Measurements from ENCODE around the gene TTLL3.
A peak's percentile ranks its signal among the peaks of the same experiment; 100 is the strongest.
"Not testable (repeated sequence)": the region's sequence is repeated elsewhere in the genome, so short reads cannot be mapped to it uniquely, and the experiment has no call there.

Gene TTLL3

GRCh38 chr3:9864200-9864927 is 54.3 kb downstream of the TTLL3 start:
- H3K9ac ChIP-seq (ENCODE audit: insufficient read length, low read depth): peak overlapping the region; percentile 37
- DNase-seq (ENCODE audit: low read depth, low spot score): no peak
- no peaks in the 10 kb centered on the region for H3K36me3 ChIP-seq (ENCODE audit: insufficient read depth, insufficient read length, low read length)
- peaks cover 25% of the 10 kb centered on the region for H3K4me1 ChIP-seq (ENCODE audit: insufficient read depth, insufficient read length)
- no peaks in the 10 kb centered on the region for H3K9me3 ChIP-seq (ENCODE audit: insufficient read depth, low read length)
- H3K27me3 ChIP-seq (ENCODE audit: insufficient read depth, insufficient read length): no peaks in the 10 kb centered on the region
- no peak for TF ChIP-seq YY1 (IDR thresholded peaks at IDR 0.05; ENCODE audit: insufficient read depth, insufficient read length)
- TF ChIP-seq ZNF274 (IDR thresholded peaks at IDR 0.05; ENCODE audit: low read depth, low read length): no peak
- no peak for TF ChIP-seq SUZ12 (IDR thresholded peaks at IDR 0.05; ENCODE audit: extremely low read depth, insufficient read depth, insufficient read length)
- H3K4me3 ChIP-seq (ENCODE audit: insufficient read length, low read depth): no peak overlapping the region

- not testable (repeated sequence) for H3K27me3 ChIP-seq (ENCODE audit: insufficient read depth, insufficient read length); H3K9ac ChIP-seq (ENCODE audit: insufficient read length, low read depth); DNase-seq (ENCODE audit: low read depth, low spot score); H3K36me3 ChIP-seq (ENCODE audit: insufficient read depth, insufficient read length, low read length); H3K9me3 ChIP-seq (ENCODE audit: insufficient read depth, low read length); H3K4me3 ChIP-seq (ENCODE audit: insufficient read length, low read depth)
- H3K4me1 ChIP-seq (ENCODE audit: insufficient read depth, insufficient read length): peaks cover 22% of the 10 kb centered on the region
These were observed 55.1 kb downstream of the TTLL3 start for GRCh38 chr3:9865125-9865637.

- Histone ChIP-seq H3K27me3 (ENCODE audit: insufficient read depth, insufficient read length) (no peaks in the 10 kb centered on the region), H3K36me3 (ENCODE audit: insufficient read depth, insufficient read length, low read length) (no peaks in the 10 kb centered on the region), H3K4me3 (ENCODE audit: insufficient read length, low read depth) (no peak overlapping the region), H3K9ac (ENCODE audit: insufficient read length, low read depth) (no peak overlapping the region), H3K4me1 (ENCODE audit: insufficient read depth, insufficient read length) (peaks cover 16% of the 10 kb centered on the region), H3K9me3 (ENCODE audit: insufficient read depth, low read length) (no peaks in the 10 kb centered on the region)
- DNase-seq (ENCODE audit: low read depth, low spot score): no peak
- TF ChIP-seq SUZ12 (IDR thresholded peaks at IDR 0.05; ENCODE audit: extremely low read depth, insufficient read depth, insufficient read length) (no peak), ZNF274 (IDR thresholded peaks at IDR 0.05; ENCODE audit: low read depth, low read length) (no peak), YY1 (IDR thresholded peaks at IDR 0.05; ENCODE audit: insufficient read depth, insufficient read length) (no peak)
These were observed 56.6 kb downstream of the TTLL3 start for GRCh38 chr3:9866639-9867038.

- Histone ChIP-seq H3K9ac (ENCODE audit: insufficient read length, low read depth) (no peak overlapping the region), H3K9me3 (ENCODE audit: insufficient read depth, low read length) (no peaks in the 10 kb centered on the region), H3K36me3 (ENCODE audit: insufficient read depth, insufficient read length, low read length) (no peaks in the 10 kb centered on the region), H3K27me3 (ENCODE audit: insufficient read depth, insufficient read length) (no peaks in the 10 kb centered on the region), H3K4me3 (ENCODE audit: insufficient read length, low read depth) (no peak overlapping the region), H3K4me1 (ENCODE audit: insufficient read depth, insufficient read length) (peaks cover 14% of the 10 kb centered on the region)
- no peak for DNase-seq (ENCODE audit: low read depth, low spot score)
- TF ChIP-seq SUZ12 (IDR thresholded peaks at IDR 0.05; ENCODE audit: extremely low read depth, insufficient read depth, insufficient read length): no peak
- TF ChIP-seq ZNF274 (IDR thresholded peaks at IDR 0.05; ENCODE audit: low read depth, low read length): no peak
- TF ChIP-seq YY1 (IDR thresholded peaks at IDR 0.05; ENCODE audit: insufficient read depth, insufficient read length): no peak
These were observed 57.0 kb downstream of the TTLL3 start for GRCh38 chr3:9867106-9867505.

GRCh38 chr3:9869955-9870354 is 59.9 kb downstream of the TTLL3 start:
- TF ChIP-seq YY1 (IDR thresholded peaks at IDR 0.05; ENCODE audit: insufficient read depth, insufficient read length): no peak
- TF ChIP-seq ZNF274 (IDR thresholded peaks at IDR 0.05; ENCODE audit: low read depth, low read length): no peak
- TF ChIP-seq SUZ12 (IDR thresholded peaks at IDR 0.05; ENCODE audit: extremely low read depth, insufficient read depth, insufficient read length): no peak
- no peak overlapping the region for H3K4me3 ChIP-seq (ENCODE audit: insufficient read length, low read depth)
- H3K4me1 ChIP-seq (ENCODE audit: insufficient read depth, insufficient read length): no peaks in the 10 kb centered on the region
- no peak for DNase-seq (ENCODE audit: low read depth, low spot score)
- no peaks in the 10 kb centered on the region for H3K9me3 ChIP-seq (ENCODE audit: insufficient read depth, low read length)
- H3K9ac ChIP-seq (ENCODE audit: insufficient read length, low read depth): no peak overlapping the region
- no peaks in the 10 kb centered on the region for H3K27me3 ChIP-seq (ENCODE audit: insufficient read depth, insufficient read length)
- no peaks in the 10 kb centered on the region for H3K36me3 ChIP-seq (ENCODE audit: insufficient read depth, insufficient read length, low read length)

- Histone ChIP-seq H3K4me1 (ENCODE audit: insufficient read depth, insufficient read length) (no peaks in the 10 kb centered on the region), H3K9me3 (ENCODE audit: insufficient read depth, low read length) (no peaks in the 10 kb centered on the region), H3K9ac (ENCODE audit: insufficient read length, low read depth) (no peak overlapping the region), H3K4me3 (ENCODE audit: insufficient read length, low read depth) (no peak overlapping the region), H3K27me3 (ENCODE audit: insufficient read depth, insufficient read length) (no peaks in the 10 kb centered on the region), H3K36me3 (ENCODE audit: insufficient read depth, insufficient read length, low read length) (no peaks in the 10 kb centered on the region)
- TF ChIP-seq YY1 (IDR thresholded peaks at IDR 0.05; ENCODE audit: insufficient read depth, insufficient read length) (no peak), SUZ12 (IDR thresholded peaks at IDR 0.05; ENCODE audit: extremely low read depth, insufficient read depth, insufficient read length) (no peak), ZNF274 (IDR thresholded peaks at IDR 0.05; ENCODE audit: low read depth, low read length) (no peak)
- DNase-seq (ENCODE audit: low read depth, low spot score): no peak
These were observed 60.9 kb downstream of the TTLL3 start for GRCh38 chr3:9870978-9871377.

GRCh38 chr3:9872067-9872466 is 62.0 kb downstream of the TTLL3 start:
- H3K36me3 ChIP-seq (ENCODE audit: insufficient read depth, insufficient read length, low read length); H3K9me3 ChIP-seq (ENCODE audit: insufficient read depth, low read length); DNase-seq (ENCODE audit: low read depth, low spot score); H3K9ac ChIP-seq (ENCODE audit: insufficient read length, low read depth); H3K27me3 ChIP-seq (ENCODE audit: insufficient read depth, insufficient read length); H3K4me1 ChIP-seq (ENCODE audit: insufficient read depth, insufficient read length); H3K4me3 ChIP-seq (ENCODE audit: insufficient read length, low read depth): not testable (repeated sequence)
